GM12892 (cell line): Measurements from ENCODE around the gene DISP3.

Source experiments
- DNase-seq: peaks from one replicate; pipeline ENCODE4 v3.0.0; 2011; ENCODE audit not compliant: insufficient read length
- FAIRE-seq: peaks from 2 replicates; lab custom pipeline; 2011; peaks lifted over from hg19 to GRCh38; lab: Jason Lieb, UNC
- POLR2A ChIP-seq: IDR thresholded peaks from 2 replicates; pipeline ENCODE4 v1.6.1; 2011; ENCODE audit warnings: low read depth, low read length, control low read depth
- POLR2AphosphoS5 ChIP-seq: IDR thresholded peaks from 2 replicates; pipeline ENCODE4 v1.6.1; 2011; ENCODE audit warnings: low read depth, low read length, control low read depth
- TAF1 ChIP-seq: IDR thresholded peaks from 2 replicates; pipeline ENCODE4 v1.6.1; 2011; ENCODE audit warnings: low read depth, mild to moderate bottlenecking, control low read depth, low read length, borderline replicate concordance

Gene DISP3

DNA sequence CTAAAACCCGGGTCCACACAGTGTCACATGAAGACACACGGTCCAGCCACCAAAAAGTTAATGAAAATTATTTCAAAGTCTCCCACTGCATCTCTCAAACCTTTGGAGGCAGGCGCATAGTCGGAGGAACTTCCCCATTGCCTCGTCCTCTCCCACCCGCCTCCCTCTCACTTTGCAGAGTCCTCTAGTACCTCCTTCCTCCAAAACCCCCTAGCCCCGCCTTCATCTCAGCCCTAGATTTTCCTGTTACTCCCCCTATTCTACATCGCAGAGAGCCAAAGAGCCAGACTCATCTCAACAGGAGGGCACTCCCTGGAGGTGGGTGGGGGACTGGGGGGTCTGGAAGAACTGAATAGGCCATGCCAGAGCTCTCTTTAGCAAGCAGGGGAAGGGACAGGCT is 79.3 kb downstream of the DISP3 start:
- no peak for TF ChIP-seq POLR2A
- no peak for TF ChIP-seq POLR2AphosphoS5
- TF ChIP-seq TAF1, result no peak
- DNase-seq (no peak), FAIRE-seq (no peak)

- FAIRE-seq (no peak), DNase-seq (no peak)
- TF ChIP-seq POLR2A (no peak), POLR2AphosphoS5 (no peak), TAF1 (no peak)
These were observed 80.1 kb downstream of the DISP3 start for GRCh38 chr1:11558871-11559590.

- DNase-seq (no peak), FAIRE-seq (no peak)
- TF ChIP-seq POLR2A (no peak), TAF1 (no peak), POLR2AphosphoS5 (no peak)
These were observed 80.6 kb downstream of the DISP3 start for GRCh38 chr1:11559591-11559970.

GRCh38 chr1:11560061-11560460 is 81.1 kb downstream of the DISP3 start:
- TF ChIP-seq TAF1 (no peak), POLR2AphosphoS5 (no peak), POLR2A (no peak)
- FAIRE-seq, result no peak
- DNase-seq, result no peak

DNA sequence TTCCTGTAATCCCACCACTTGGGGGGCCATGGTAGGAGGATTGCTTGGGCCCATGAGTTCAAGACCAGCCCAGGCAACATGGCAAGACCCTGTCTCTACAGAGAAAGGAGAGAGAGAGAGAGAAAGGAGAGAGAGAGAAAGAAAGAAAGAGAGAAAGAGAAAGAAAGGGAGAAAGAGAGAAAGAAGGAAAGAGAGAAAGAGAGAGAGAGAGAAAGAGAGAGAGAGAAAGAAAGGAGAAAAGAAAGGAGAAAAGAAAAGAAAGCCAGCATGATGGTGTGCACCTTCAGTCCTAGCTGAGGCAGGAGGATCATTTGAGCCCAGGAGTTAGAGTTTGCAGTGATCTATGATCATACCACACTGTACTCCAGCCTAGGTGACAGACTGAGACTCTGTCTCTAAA is 82.8 kb downstream of the DISP3 start:
- DNase-seq, result no peak
- FAIRE-seq, result no peak
- no peak for TF ChIP-seq POLR2AphosphoS5
- TF ChIP-seq TAF1, result no peak
- TF ChIP-seq POLR2A, result no peak

DNA sequence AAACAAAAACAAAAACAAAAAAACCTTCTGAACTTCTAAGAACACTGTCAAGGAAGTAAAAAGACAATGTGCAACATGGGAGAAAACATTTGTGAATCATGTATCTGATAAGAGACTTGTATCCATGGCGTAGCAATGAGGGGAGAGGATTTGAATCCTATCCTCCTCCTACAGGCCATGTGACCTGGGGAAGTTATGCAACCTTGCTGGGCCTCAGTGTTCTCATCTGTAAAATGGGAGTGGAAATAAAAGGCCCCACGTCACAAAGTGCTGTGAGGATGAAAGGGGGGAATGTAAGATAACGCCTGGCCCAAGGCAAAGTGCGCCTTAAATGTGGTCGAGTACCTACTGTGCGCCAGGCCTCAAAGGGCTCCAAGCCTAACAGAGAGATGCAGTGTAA is 83.7 kb downstream of the DISP3 start:
- FAIRE-seq (no peak), DNase-seq (no peak)
- no peak for TF ChIP-seq TAF1
- TF ChIP-seq POLR2AphosphoS5, result no peak
- no peak for TF ChIP-seq POLR2A

DNA sequence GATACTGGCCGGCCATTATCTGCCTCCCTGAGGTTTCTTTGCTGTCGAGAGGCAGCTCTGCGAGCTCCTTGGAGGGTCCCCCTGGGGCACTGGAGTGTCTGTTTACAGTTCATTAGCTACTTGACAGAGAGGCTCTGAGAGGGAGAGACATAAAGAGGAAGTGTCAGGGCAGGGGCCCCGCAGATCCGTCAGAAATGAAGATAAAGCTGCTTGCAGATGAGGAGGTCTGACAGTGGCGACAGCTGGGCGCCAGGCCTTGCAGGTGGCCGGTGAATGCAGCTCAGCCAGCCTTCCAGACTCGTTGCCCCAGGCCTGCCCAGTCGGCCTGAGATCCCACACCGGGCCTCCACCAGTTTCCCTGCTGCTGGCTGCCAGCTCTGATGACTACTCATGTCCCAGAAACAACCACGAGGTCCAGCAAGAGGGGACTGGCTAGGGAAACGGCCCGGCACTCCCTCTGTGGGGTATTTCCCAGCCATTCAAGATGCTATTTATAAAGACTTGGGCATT is 84.7 kb downstream of the DISP3 start:
- FAIRE-seq, result no peak
- no peak for TF ChIP-seq POLR2A
- no peak for TF ChIP-seq TAF1
- TF ChIP-seq POLR2AphosphoS5, result no peak
- no peak for DNase-seq

GRCh38 chr1:11564237-11564636 is 85.3 kb downstream of the DISP3 start:
- no peak for DNase-seq
- FAIRE-seq, result no peak
- TF ChIP-seq POLR2A, result no peak
- no peak for TF ChIP-seq POLR2AphosphoS5
- TF ChIP-seq TAF1, result no peak

DNA sequence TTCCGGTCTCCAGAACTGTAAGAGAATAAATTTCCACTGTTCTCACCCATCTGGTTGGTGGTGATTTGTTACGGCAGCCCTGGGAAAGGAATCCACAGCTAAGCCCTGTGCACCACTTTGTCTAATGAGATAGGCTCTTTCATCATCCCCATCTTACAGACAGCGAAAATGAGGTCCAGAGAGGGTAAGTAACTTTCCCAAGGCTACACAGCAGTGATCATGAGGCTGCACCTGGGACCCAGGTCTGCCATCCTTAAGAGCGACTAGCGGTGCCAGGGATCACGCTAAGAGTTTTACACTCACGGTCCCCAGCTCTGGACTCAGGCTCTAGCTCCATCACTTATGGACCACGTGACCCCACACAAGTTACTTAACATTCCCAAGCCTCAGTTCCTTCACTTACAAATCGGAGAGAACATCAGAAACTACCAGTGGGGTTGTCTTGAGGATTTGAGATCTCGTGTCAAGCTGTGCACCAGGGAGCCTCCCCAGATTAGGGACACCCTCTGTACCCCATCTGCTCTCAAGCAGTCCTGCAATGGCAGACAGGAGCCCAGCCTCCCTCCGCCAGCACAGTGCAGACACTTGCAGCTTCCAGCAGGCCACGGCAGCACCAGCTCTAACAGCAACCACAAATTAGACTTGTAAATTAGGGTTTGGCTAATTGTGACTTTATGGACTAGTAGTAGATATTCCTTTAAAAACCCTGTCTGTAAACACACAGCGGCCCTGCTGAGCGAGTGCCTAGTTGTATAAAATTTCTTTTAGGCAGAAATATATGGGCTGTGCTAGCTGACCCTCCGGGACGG is 87.3 kb downstream of the DISP3 start:
- TF ChIP-seq POLR2A (no peak), POLR2AphosphoS5 (no peak), TAF1 (no peak)
- DNase-seq, result no peak
- no peak for FAIRE-seq

GRCh38 chr1:11567244-11568065 is 88.5 kb downstream of the DISP3 start:
- TF ChIP-seq TAF1 (no peak), POLR2AphosphoS5 (no peak), POLR2A (no peak)
- no peak for DNase-seq
- FAIRE-seq, result no peak

DNA sequence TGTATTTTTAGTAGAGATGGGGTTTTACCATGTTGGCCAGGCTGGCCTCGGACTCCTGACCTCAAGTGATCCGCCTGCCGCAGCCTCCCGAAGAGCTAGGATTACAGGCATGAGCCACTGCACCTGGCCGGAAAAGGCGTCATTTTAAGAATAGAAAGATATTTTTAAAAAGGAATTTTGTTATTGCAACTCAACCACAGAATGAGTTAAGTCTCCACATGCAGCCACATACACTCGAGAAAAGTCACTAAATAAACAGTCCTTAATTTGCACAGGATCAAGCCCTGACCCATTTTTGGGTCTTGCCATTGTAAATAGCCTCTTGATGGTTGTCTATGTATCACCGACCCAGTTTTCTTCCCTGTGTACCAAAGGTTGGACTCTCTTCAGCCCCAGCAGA is 89.7 kb downstream of the DISP3 start:
- FAIRE-seq (no peak), DNase-seq (no peak)
- no peak for TF ChIP-seq POLR2A
- no peak for TF ChIP-seq POLR2AphosphoS5
- no peak for TF ChIP-seq TAF1

DNA sequence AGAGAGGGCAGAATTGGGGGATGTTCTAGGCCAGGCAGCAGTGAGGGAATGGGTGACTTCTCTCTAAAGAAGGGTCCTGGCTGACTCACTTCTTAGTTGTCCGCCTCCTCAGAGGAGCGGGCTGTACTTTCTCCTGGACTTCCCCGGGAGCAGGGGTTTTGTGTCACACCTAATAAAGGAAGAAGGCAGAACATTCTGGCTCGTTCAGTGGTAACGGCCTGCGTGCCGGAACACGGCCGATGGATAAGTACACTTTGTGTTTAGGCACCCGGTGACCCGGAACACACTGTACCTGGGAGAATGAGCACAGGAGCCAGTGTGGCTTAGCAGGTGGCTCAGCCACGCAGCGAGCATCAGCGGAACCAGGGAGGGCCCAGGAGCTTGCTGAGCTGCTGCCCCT is 90.6 kb downstream of the DISP3 start:
- FAIRE-seq, result no peak
- no peak for DNase-seq
- TF ChIP-seq POLR2A (no peak), POLR2AphosphoS5 (no peak)
